H4 (cell line): ENCODE results near the gene GMCL2. TPM values are rescaled to one million over a fixed set of nuclear protein-coding genes. Genes with fewer than 3 reads are reported as not detected.

Experiments
- DNase-seq: peaks from one replicate; pipeline ENCODE4 v3.0.0-alpha.2; 2015; ENCODE audit warnings: low spot score
- total RNA-seq: library from RNA; depleted of rRNA; stranded (reverse); fragments of >200 nt; shearing (Covaris generic); gene quantifications from 2 replicates; pipeline ENCODE4 v1.2.3, GENCODE V29; 2014; rRNA removed

Gene GMCL2
- total RNA-seq, 1 experiment from 2014 or later: not detected

- DNase-seq: no peak
These were observed 43.9 kb downstream of the GMCL2 start for GRCh38 chr5:178143246-178143645.

GRCh38 chr5:178142642-178143041 lies 44.5 kb downstream of the GMCL2 start:
- DNase-seq: no peak

GRCh38 chr5:178141550-178141949 lies 45.6 kb downstream of the GMCL2 start:
- no peak for DNase-seq

GRCh38 chr5:178137991-178138390 lies 49.2 kb downstream of the GMCL2 start:
- DNase-seq: no peak

- no peak for DNase-seq
These were observed 50.2 kb downstream of the GMCL2 start for GRCh38 chr5:178136990-178137389.

Other genes starting within 250 kb of the GMCL2 start
- gene PROP1, start 191.1 kb downstream of the GMCL2 start, total RNA-seq: not detected in 2 replicates
- gene N4BP3, start 73.8 kb downstream of the GMCL2 start, total RNA-seq: 0.25 and 0.39 TPM in 2 replicates
- gene RMND5B, start 56.4 kb downstream of the GMCL2 start, total RNA-seq: 33.8 and 39.6 TPM in 2 replicates
- gene NHP2, start 33.5 kb downstream of the GMCL2 start, total RNA-seq: 561 and 591 TPM in 2 replicates
- 138 and 184 TPM in 2 replicates for gene HNRNPAB, start 17.2 kb upstream of the GMCL2 start, total RNA-seq
- gene PHYKPL, start 45.4 kb upstream of the GMCL2 start, total RNA-seq: 14.4 and 16.3 TPM in 2 replicates